Left ventricle myocardium inferior (tissue), 1 donor: ENCODE results near the gene MIEN1. TPM values are rescaled to one million over a fixed set of nuclear protein-coding genes. Genes with fewer than 3 reads are reported as not detected.

ENCODE experiments used
- DNase-seq: peaks from one replicate; pipeline ENCODE4 v3.0.0-alpha.2; 2020
- H3K27ac ChIP-seq: fragments of 200-600 bp; replicated peaks from 2 replicates; pipeline ENCODE4 v1.8.0; 2021
- H3K27me3 ChIP-seq: fragments of 200-600 bp; 2 replicates; pipeline ENCODE4 v1.8.0; 2021; ENCODE audit warnings: low read depth
- H3K36me3 ChIP-seq: fragments of 200-600 bp; 2 replicates; pipeline ENCODE4 v1.8.0; 2021
- H3K4me1 ChIP-seq: fragments of 200-600 bp; 2 replicates; pipeline ENCODE4 v1.8.0; 2021
- H3K4me3 ChIP-seq: fragments of 200-600 bp; 2 replicates; pipeline ENCODE4 v1.8.0; 2021; ENCODE audit warnings: mild to moderate bottlenecking, moderate library complexity
- H3K9me3 ChIP-seq: fragments of 200-600 bp; replicated peaks from 2 replicates; pipeline ENCODE4 v1.8.0; 2021
- CTCF ChIP-seq: fragments of 200-600 bp; IDR thresholded peaks from 2 replicates; pipeline ENCODE4 v1.8.0; 2021; ENCODE audit warnings: antibody characterized with exemption, mild to moderate bottlenecking, borderline replicate concordance
- intact Hi-C: fragments of 100-400 bp; cut with micrococcal nuclease; formaldehyde crosslinking; loops from one replicate; pipeline ENCODE4 v1.11.0; 2022
- total RNA-seq: library from RNA; stranded (reverse); fragmentation: NEBNext Ultra II Directional; extraction: Animal tissue kit (Norgen Biotek cat#: 25700); gene quantifications from one replicate; pipeline ENCODE4 v1.2.1, GENCODE V29; 2021
- donor health status: DM: no; HTN: yes; CAD: no; lungs with severe emphysema.

MIEN1 gene
- total RNA-seq, 1 donor from 2014 or later: 57.1 TPM

DNA sequence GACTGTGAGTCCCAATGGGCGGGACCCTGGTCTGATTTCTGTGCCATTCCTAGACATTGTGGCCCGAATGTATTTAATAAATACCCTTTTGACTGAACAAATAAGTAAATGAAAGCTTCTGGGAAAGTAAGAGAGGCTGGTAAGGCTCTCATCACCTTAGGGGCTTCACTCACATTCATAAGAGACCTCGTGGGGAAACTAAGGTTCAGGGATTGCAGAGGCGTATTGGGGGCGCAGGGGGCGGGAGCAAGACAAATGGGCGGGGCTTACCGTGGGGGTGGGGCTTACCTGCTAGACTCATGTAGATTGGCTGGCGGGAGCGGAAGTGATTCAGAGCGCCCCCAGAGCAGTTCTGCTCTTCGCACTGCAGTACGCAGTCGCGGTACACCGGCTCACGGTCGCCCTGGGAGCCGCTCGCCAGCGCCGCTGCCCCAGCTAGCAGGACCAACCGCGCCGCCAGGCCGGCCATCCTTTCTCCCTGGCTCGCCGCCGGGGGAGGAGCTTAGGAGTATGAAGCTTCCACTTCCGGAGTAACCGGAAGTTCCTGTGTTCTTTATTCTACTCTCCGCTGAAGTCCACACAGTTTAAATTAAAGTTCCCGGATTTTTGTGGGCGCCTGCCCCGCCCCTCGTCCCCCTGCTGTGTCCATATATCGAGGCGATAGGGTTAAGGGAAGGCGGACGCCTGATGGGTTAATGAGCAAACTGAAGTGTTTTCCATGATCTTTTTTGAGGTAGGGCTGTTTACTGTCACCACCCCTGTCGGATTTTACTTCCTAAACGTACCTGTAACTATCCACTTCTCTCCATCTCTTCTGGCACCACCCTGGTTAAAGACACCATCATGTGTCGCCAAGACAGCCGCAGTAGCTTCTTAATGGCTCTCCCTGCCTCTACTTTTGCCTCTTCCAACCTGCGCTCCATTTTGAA is 42.5 kb downstream of the MIEN1 start, which contains the start of gene PGAP3:
Gene PGAP3 (minus strand): TSS at position 512 of the 929 bp plus-strand sequence. CDS start 43 bp downstream, at position 469.
- no peaks in the 10 kb centered on the region for H3K9me3 ChIP-seq
- H3K4me1 ChIP-seq: peaks cover 24% of the 10 kb centered on the region
- H3K27ac ChIP-seq: peak within 1 kb of the TSS; percentile 95
- peaks cover 27% of the 10 kb centered on the region for H3K36me3 ChIP-seq
- DNase-seq: peak; percentile 89
- peak within 1 kb of the TSS; percentile 74 for H3K4me3 ChIP-seq
- no peak for TF ChIP-seq CTCF
- no peaks in the 10 kb centered on the region for H3K27me3 ChIP-seq
- intact Hi-C loops: no loop called here

- no peaks in the 10 kb centered on the region for H3K9me3 ChIP-seq
- intact Hi-C loops: no loop called here
- peak overlapping the region; percentile 74 for H3K4me3 ChIP-seq
- DNase-seq: no peak
- peaks cover 27% of the 10 kb centered on the region for H3K36me3 ChIP-seq
- H3K4me1 ChIP-seq: peaks cover 24% of the 10 kb centered on the region
- H3K27ac ChIP-seq: peak overlapping the region; percentile 95
- no peak for TF ChIP-seq CTCF
- H3K27me3 ChIP-seq: no peaks in the 10 kb centered on the region
These were observed 43.2 kb downstream of the MIEN1 start for GRCh38 chr17:39687101-39687545.

GRCh38 chr17:39684369-39685192 is 45.8 kb downstream of the MIEN1 start:
- Histone ChIP-seq H3K9me3 (no peaks in the 10 kb centered on the region), H3K27ac (no peak overlapping the region), H3K4me1 (peaks cover 37% of the 10 kb centered on the region), H3K4me3 (no peak overlapping the region), H3K36me3 (peaks cover 38% of the 10 kb centered on the region), H3K27me3 (no peaks in the 10 kb centered on the region)
- no peak for TF ChIP-seq CTCF
- no peak for DNase-seq
- intact Hi-C loops: no loop called here

DNA sequence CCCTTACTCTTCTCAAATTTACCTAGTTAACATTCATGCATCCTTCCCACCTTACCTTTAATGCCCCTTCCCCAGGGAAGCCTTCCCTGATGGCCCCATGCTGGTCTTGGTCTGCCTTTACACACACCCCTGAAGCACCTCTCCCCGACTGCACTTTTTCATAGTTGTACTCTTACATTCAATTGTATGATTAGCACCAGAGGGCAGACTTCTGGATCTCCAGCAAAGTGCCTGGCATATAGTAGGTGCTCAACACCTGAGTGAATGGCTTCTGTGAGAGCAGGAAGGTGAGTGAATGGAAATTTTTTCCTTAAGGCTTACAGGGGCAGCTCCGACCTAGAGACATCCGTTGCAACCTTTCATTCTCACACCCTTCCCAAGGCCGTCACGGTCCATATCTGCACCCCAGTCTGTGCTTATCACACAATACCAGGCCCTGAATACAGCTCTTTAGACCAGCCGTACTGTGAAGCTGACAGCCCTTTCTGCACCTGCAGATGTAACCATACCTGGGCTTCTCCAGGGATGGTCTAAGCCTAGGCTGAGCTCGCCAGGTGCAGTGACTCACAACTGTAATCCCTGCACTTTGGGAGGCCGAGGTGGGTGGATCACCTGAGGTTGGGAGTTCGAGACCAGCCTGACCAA is 46.9 kb downstream of the MIEN1 start:
- intact Hi-C loops: no loop called here
- no peak for TF ChIP-seq CTCF
- no peak overlapping the region for H3K27ac ChIP-seq
- no peak for DNase-seq
- peaks cover 38% of the 10 kb centered on the region for H3K36me3 ChIP-seq
- H3K4me1 ChIP-seq: peaks cover 42% of the 10 kb centered on the region
- H3K4me3 ChIP-seq: no peak overlapping the region
- H3K9me3 ChIP-seq: no peaks in the 10 kb centered on the region
- H3K27me3 ChIP-seq: no peaks in the 10 kb centered on the region

DNA sequence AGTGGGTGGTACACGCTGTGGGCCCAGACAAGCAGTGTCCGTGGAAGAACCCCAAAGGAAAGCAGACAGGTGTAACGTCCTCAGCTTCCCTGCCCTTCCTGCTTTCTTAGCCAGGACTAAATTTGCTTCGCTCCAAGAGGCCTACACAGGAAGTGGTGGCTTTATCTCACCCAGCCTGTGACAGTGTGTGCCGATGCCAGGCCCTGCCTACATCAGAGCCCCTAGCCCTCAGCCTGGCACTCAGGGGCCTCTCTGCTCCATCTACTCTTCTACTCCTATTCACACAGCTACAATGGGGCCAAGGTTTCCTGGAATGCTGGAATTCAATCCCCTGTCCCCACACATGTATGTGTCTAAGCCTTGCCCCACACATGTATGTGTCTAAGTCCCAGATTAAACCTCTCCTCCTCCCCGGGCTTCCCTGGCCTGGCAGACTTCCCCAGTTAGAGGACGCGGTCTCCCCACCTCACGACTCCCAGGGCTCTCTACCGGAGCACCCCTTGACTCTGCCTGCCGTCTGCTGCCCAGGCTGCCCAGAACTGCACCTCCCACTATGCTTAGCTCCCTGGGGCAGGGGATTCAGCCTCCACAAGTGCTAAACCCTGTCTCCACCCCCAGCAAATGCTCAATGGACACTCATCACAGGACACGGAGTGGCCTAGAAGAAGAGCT is 50.7 kb downstream of the MIEN1 start:
- intact Hi-C loops: no loop called here
- Histone ChIP-seq H3K36me3 (peaks cover 24% of the 10 kb centered on the region), H3K27me3 (no peaks in the 10 kb centered on the region), H3K4me3 (no peak overlapping the region), H3K4me1 (peaks cover 60% of the 10 kb centered on the region), H3K27ac (peak overlapping the region; percentile 92), H3K9me3 (no peaks in the 10 kb centered on the region)
- no peak for TF ChIP-seq CTCF
- peak; percentile 48 for DNase-seq
